Dendritic cell treated with granulocyte-macrophage colony-stimulating factor and Interleukin-4, amounts not matched to agents 40 ng/mL and 50 ng/mL, for 4 days (primary cell): ENCODE data around the gene PRKAG3.
A peak's percentile ranks its signal among the peaks of the same experiment; 100 is the strongest.

ENCODE experiments used
- H3K27ac Mint-ChIP-seq: one replicate; pipeline ENCODE4 v1.8.0; 2022; ENCODE audit warnings: mild to moderate bottlenecking, mixed read lengths
- H3K27me3 Mint-ChIP-seq: one replicate; pipeline ENCODE4 v1.8.0; 2022; ENCODE audit warnings: mild to moderate bottlenecking, mixed read lengths
- H3K36me3 Mint-ChIP-seq: one replicate; pipeline ENCODE4 v1.8.0; 2022; ENCODE audit warnings: low read depth, mixed read lengths
- H3K4me1 Mint-ChIP-seq: one replicate; pipeline ENCODE4 v1.8.0; 2022; ENCODE audit warnings: low read depth, mixed read lengths
- H3K4me3 Mint-ChIP-seq: one replicate; pipeline ENCODE4 v1.8.0; 2022; ENCODE audit warnings: mild to moderate bottlenecking, moderate library complexity, mixed read lengths
- H3K9me3 Mint-ChIP-seq: one replicate; pipeline ENCODE4 v1.8.0; 2022; ENCODE audit warnings: mixed read lengths
- intact Hi-C: fragments of 100-400 bp; cut with micrococcal nuclease; formaldehyde crosslinking; loops from one replicate; pipeline ENCODE4 v1.15.0; 2022

PRKAG3 gene

DNA sequence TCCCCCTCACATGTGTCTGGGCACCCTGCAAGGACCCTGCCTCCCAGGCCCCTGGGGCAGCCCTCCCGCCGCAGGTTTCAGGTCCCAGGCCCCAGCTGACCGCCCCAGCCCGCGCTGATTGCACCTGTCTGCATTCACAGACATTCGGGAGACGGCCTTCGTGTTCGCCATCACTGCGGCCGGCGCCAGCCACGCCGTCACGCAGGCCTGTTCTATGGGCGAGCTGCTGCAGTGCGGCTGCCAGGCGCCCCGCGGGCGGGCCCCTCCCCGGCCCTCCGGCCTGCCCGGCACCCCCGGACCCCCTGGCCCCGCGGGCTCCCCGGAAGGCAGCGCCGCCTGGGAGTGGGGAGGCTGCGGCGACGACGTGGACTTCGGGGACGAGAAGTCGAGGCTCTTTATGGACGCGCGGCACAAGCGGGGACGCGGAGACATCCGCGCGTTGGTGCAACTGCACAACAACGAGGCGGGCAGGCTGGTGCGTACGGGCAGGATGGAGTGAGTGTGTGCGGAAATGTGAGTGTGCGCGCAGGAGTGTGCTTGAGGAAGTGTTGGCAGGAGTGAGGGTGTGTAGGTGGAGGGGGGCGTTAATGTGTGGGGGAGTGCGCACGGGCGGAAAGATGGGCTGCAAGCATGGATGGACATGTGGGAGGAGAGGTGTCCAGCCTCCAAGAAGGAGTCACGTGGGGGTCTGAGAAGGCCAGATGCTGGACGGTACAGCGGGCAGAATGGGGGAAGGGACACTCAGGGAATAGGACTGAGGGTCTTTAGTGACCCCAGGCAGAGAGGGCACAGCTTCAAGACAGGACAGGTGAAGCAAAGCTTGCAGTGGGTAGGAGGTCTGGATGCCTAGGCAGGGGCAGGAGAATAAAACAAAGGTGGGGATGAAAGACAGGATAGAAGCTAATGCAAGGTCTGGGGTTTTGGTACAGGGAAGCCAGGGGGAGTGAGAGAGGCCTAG is 40.0 kb upstream of the PRKAG3 start:
- H3K27ac Mint-ChIP-seq: no peak overlapping the region
- peaks cover 83% of the 10 kb centered on the region for H3K27me3 Mint-ChIP-seq
- intact Hi-C loops: no loop called here
- H3K9me3 Mint-ChIP-seq: no peaks in the 10 kb centered on the region
- no peaks in the 10 kb centered on the region for H3K36me3 Mint-ChIP-seq
- H3K4me3 Mint-ChIP-seq: peak overlapping the region; percentile 63
- peaks cover 54% of the 10 kb centered on the region for H3K4me1 Mint-ChIP-seq

DNA sequence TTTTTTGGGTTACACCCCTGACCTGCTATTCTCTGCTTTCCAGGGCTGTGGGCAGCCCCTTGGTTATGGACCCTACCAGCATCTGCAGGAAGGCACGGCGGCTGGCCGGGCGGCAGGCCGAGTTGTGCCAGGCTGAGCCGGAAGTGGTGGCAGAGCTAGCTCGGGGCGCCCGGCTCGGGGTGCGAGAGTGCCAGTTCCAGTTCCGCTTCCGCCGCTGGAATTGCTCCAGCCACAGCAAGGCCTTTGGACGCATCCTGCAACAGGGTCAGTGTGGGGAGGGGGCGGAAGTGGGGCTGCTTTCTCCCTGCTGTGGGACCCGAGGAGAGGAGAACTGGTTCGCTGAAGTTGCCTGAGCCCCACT is 39.4 kb upstream of the PRKAG3 start:
- H3K4me3 Mint-ChIP-seq: peak overlapping the region; percentile 63
- H3K27ac Mint-ChIP-seq: no peak overlapping the region
- peaks cover 81% of the 10 kb centered on the region for H3K27me3 Mint-ChIP-seq
- no peaks in the 10 kb centered on the region for H3K36me3 Mint-ChIP-seq
- H3K9me3 Mint-ChIP-seq: no peaks in the 10 kb centered on the region
- peaks cover 53% of the 10 kb centered on the region for H3K4me1 Mint-ChIP-seq
- intact Hi-C loops: no loop called here

DNA sequence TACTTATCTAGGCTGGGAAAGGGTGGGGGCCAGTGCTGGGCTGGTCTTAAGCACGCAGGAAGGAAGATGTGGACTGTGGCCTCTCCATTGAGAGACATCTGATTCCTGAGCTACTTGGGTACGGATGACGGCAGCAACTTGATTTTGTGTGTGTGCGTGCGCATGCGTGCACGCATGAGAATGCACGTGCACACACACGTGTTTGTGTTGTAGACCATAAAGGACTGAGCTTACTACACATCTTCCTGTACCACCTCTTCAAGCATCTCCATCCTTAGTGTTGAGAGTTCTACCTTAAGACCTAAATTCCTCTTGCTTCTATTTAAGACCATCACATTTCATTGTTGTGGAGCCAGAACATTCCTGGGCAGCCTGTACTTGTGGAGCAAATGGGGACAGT is 37.5 kb upstream of the PRKAG3 start:
- Mint-ChIP-seq H3K36me3 (no peaks in the 10 kb centered on the region), H3K4me3 (no peak overlapping the region), H3K4me1 (peaks cover 54% of the 10 kb centered on the region), H3K27me3 (peaks cover 79% of the 10 kb centered on the region), H3K27ac (no peak overlapping the region), H3K9me3 (no peaks in the 10 kb centered on the region)
- intact Hi-C loops: no loop called here

DNA sequence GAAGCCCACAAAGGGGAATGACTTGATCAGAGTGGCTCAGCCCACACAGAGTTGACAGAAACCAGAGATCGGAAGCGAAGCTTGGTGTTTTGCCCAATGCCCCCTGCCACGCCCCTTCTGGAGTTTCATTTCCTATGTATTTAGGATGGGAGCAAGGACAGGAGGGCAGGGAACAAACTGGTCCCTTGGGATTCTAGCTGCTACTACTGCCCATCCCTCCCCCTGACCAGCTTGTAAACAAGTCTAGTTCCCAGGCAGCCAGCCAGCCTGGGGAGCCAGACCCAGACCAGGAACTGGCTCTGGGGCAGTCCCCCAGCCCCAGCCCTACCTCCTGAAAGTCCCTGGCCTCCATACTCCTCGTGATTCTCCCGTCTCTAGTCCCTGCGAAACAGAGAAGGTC is 36.3 kb upstream of the PRKAG3 start:
- Mint-ChIP-seq H3K4me1 (peaks cover 58% of the 10 kb centered on the region), H3K4me3 (no peak overlapping the region), H3K36me3 (no peaks in the 10 kb centered on the region), H3K9me3 (no peaks in the 10 kb centered on the region), H3K27ac (no peak overlapping the region), H3K27me3 (peaks cover 79% of the 10 kb centered on the region)
- intact Hi-C loops: no loop called here

DNA sequence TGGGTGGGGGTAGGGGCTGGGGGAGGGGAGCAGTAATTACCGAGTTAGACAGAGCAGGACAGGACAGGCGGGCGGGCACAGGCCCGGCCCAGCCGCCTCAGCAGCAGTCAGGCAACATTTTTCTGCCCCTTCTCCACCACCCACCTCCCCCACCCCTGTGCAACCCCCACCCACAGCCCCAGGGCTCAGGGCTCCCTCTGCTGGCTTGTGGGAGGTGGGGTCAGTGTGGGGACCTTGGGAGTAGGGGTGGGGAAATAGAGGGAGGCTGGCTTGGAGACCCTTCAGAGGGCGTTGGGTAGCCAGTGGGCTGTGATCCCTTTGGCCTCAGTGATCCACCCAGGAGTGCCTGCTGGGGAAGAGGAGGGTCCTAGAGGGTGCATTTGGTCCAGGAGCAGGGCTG is 34.4 kb upstream of the PRKAG3 start:
- Mint-ChIP-seq H3K4me3 (no peak overlapping the region), H3K4me1 (peaks cover 42% of the 10 kb centered on the region), H3K9me3 (no peaks in the 10 kb centered on the region), H3K27ac (no peak overlapping the region), H3K36me3 (no peaks in the 10 kb centered on the region), H3K27me3 (peaks cover 80% of the 10 kb centered on the region)
- intact Hi-C loops: no loop called here

DNA sequence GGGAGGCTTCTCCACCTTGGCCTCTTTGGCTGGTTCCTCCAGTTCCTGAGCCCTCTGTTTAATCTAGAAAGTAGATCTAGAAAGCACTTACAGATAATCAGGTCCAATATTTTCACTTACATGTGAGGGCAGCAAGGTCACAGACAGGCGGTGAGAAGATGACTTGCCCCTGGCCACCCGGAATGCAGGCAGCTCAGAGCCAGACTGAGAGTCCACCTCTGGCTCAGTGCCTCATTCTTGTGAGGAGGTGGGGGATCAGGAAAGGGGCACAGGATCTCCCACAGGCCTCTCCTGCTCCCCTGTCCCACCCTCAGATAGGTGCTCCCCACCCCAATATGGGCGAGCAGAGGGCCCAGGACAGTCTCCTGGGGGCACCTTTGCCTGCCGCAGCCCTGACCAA is 33.8 kb upstream of the PRKAG3 start:
- Mint-ChIP-seq H3K27ac (no peak overlapping the region), H3K9me3 (no peaks in the 10 kb centered on the region), H3K4me1 (peaks cover 42% of the 10 kb centered on the region), H3K4me3 (no peak overlapping the region), H3K27me3 (peaks cover 79% of the 10 kb centered on the region), H3K36me3 (no peaks in the 10 kb centered on the region)
- intact Hi-C loops: no loop called here

DNA sequence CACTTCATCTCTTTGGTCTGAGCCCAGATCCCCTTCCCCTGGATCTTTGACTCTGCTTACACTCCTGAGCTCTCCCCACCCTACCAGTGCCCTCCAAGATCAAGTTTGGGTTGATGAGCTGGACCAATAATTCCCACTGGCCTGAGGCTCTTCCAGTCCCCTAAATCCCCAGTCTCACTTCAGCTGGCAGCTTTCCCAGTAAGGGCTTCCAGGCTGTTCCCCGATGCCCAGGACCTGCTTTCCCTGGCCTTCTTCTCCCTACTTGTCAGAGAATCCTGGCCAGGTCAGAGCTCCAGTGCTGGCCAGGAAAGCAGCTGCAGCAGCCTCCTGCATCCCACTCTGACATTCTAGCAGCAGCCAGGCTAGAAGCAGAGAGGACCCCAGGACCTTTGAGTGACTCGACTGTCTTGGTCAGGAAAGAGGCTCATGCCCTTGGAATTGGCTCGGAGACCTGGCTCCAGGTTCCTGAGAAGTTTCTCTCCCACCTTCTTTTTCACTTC is 31.5 kb upstream of the PRKAG3 start:
- H3K4me3 Mint-ChIP-seq: no peak overlapping the region
- H3K4me1 Mint-ChIP-seq: peaks cover 45% of the 10 kb centered on the region
- H3K27ac Mint-ChIP-seq: no peak overlapping the region
- intact Hi-C loops: no loop called here
- no peaks in the 10 kb centered on the region for H3K9me3 Mint-ChIP-seq
- peaks cover 80% of the 10 kb centered on the region for H3K27me3 Mint-ChIP-seq
- H3K36me3 Mint-ChIP-seq: no peaks in the 10 kb centered on the region

DNA sequence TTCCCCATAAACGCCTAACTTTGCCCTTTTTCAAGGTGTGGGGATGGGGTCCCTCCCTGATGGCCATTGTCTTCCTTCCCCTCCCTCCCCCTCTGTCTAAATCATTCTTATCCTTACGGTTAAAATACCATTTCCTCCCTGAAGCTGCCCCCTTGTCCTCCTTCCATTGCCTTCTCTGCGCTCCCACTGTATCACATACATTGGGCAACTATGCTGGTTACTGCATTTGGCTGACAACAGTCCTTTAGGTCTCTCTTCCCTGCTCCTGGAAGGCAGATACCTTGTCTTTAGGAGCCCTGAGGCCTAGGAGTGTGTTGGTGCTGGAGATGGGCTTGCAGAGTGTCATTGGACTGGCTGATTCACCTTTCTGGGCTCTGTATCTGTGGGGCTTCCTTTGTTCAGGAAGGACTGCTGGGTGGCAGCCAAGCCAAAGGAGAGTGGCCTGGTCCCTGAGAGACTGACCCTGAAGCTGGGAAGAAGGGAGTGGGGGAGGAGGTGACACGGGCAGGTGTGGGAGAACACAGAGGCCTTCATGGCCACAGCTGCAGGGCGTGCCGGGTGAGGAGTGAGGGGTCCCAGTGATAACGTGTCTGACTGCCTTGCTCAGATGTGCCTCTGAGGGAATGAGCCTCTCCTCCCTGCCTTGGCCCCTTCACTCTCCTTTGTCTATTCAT is 30.2 kb upstream of the PRKAG3 start:
- Mint-ChIP-seq H3K27ac (no peak overlapping the region), H3K4me1 (peaks cover 32% of the 10 kb centered on the region), H3K4me3 (no peak overlapping the region), H3K36me3 (no peaks in the 10 kb centered on the region), H3K9me3 (no peaks in the 10 kb centered on the region), H3K27me3 (peaks cover 87% of the 10 kb centered on the region)
- intact Hi-C loops: no loop called here

DNA sequence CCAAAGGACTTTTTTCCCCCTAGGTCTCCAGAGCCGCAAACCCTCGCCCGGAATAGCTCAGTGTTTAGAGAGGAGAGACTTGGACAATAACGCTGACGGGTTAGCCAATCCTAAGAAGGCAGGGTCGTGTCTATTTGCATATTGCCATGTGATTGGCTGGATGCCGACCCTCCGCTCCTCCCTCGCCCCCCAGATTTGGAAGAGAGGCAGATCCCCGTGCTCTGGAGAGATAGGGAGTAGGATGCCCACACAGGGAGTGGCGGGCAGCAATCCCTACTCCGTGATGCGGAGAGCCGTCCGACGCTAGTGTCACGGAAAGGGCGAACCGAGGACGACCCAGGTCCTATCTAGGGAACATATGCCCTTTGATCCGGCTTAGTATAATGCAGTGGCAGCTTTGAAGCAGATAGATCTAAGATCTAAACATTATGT is 29.4 kb upstream of the PRKAG3 start:
- peaks cover 89% of the 10 kb centered on the region for H3K27me3 Mint-ChIP-seq
- H3K27ac Mint-ChIP-seq: no peak overlapping the region
- intact Hi-C loops: no loop called here
- no peaks in the 10 kb centered on the region for H3K9me3 Mint-ChIP-seq
- peaks cover 31% of the 10 kb centered on the region for H3K4me1 Mint-ChIP-seq
- H3K36me3 Mint-ChIP-seq: no peaks in the 10 kb centered on the region
- no peak overlapping the region for H3K4me3 Mint-ChIP-seq

DNA sequence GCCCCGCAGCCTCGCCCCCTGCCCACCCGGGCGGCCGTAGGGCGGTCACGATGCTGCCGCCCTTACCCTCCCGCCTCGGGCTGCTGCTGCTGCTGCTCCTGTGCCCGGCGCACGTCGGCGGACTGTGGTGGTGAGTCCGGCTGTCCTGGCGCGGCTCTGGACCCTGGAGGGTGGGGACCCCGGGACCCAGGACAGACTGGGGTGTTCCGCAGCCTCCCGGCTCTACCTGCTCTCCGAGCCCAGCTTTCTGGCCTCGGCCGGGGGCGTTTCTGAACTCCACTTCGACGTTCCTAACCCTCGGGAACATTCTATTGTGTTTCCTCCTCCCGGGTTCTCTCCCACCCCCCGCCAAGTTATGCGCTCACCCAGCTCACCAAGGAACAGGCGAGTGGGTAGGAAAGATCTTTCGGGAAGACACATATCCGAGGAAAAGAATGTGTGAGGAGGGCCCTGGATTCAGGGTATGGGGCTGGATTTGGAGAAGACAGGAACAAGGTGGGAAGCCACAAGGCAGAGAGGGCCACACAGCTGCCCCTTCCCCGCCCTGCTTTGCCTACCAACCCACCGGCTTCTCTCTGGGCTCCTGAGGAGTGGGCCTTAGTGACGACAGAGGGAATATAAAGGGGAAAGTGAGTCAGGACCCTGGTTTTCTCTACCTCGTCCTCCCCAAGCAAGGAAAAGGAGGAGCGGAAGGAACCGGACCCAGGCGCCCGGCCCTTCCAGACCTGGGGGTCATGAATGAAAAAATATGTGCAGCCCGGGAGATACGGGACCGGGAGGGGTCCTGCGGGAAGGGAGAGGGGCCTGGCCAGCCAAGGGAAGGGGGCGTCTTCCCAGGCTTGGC is 28.6 kb upstream of the PRKAG3 start:
- Mint-ChIP-seq H3K27ac (no peak overlapping the region), H3K4me1 (peaks cover 31% of the 10 kb centered on the region), H3K9me3 (no peaks in the 10 kb centered on the region), H3K27me3 (peaks cover 92% of the 10 kb centered on the region), H3K36me3 (no peaks in the 10 kb centered on the region), H3K4me3 (peak overlapping the region; percentile 57)
- intact Hi-C loops: no loop called here

DNA sequence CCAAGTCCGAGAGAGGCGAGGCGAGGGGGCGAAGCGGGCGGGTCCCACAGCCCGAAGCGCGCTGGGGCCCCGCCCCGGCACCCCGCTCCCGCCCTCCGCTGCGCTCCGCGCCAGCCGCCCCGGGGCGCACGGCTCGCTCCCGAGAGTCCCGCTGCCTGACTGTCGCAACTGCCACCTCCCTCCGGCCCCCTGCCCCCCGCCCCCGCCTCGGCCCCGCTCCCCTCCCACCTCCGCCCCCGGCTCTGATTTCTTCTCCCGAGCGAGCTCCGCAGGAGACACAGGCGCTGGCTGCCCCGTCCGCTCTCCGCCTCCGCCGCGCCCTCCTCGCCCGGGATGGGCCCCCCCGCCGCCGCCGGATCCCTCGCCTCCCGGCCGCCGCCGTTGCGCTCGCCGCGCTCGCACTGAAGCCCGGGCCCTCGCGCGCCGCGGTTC is 28.0 kb upstream of the PRKAG3 start, which contains the start of gene WNT6:
Gene WNT6, plus strand, starts transcription at position 250 of the 432 bp plus-strand sequence. CDS start 233 bp downstream, outside the sequence.
- intact Hi-C loops: no loop called here
- Mint-ChIP-seq H3K4me1 (peaks cover 31% of the 10 kb centered on the region), H3K27ac (no peak within 1 kb of the TSS)

DNA sequence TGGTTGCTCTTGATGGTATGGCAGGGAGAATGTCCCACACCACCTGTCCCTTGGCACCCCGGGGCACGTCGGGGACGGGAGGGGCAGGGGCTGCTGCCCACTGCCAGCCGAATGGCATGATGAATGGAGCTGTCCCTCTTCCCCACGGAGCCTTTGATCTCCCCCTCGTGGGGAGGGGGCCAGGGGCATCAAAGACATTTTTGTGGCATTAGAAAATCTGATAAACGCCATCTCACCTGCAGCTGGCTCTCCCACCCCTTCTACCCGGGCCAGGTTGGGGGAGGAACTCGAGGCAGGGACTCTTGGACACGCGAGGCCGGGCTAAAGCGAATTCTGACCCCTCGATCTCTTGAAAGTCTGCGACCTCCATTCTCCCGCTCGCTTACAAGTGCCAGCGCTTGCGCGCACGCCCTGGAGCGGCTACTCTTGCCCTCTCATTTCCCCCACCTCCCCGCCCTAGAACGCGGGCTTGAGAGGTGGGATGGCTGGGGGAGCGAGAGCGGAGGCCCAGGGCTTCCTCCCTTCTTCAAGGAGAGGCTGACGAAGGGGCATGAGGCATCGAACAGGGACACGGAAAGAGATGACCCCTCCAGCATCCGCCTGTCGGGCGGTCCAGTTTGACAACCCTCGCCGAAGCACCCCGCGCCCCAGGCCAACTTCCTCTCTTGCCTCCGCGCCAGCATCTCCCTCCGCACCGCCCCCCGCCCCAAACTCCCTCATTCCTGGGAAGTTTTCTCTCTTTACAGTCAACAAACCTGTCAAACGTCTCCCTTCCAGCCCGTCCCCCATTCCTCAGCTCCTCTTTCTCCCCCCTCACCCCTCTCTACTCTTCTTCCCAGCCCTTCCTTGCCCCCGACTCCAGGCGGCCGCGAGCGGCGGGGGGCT is 27.3 kb upstream of the PRKAG3 start:
- H3K27ac Mint-ChIP-seq: no peak overlapping the region
- no peaks in the 10 kb centered on the region for H3K9me3 Mint-ChIP-seq
- peaks cover 93% of the 10 kb centered on the region for H3K27me3 Mint-ChIP-seq
- no peaks in the 10 kb centered on the region for H3K36me3 Mint-ChIP-seq
- H3K4me1 Mint-ChIP-seq: peaks cover 32% of the 10 kb centered on the region
- intact Hi-C loops: no loop called here
- H3K4me3 Mint-ChIP-seq: peak overlapping the region; percentile 54

More for the DNA sequence above, 28.0 kb upstream of the PRKAG3 start, which contains the start of gene WNT6:
- Mint-ChIP-seq H3K9me3 (no peaks in the 10 kb centered on the region), H3K4me3 (peak within 1 kb of the TSS; percentile 57), H3K27me3 (peaks cover 92% of the 10 kb centered on the region), H3K36me3 (no peaks in the 10 kb centered on the region)

DNA sequence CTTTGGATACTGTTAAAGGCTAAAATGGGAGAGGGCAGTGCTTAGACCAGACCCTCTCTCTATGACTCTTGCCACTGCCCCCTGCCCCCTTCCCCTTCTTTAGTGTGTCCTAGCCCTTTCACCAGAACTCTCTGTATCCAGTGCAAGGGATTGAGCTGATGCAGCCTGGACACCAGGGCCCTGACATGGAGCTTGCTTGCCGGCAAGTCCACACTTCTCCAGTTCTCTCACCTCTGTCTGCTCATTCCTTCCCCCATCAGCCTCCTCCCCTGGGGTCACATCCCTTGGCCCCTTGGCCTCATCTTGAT is 26.5 kb upstream of the PRKAG3 start:
- Mint-ChIP-seq H3K9me3 (no peaks in the 10 kb centered on the region), H3K27ac (no peak overlapping the region), H3K4me3 (no peak overlapping the region), H3K27me3 (peaks cover 92% of the 10 kb centered on the region), H3K36me3 (no peaks in the 10 kb centered on the region), H3K4me1 (peaks cover 33% of the 10 kb centered on the region)
- intact Hi-C loops: no loop called here
